Activated CD4-positive, alpha-beta T cell treated with anti-CD3 and anti-CD28 coated beads for 1 hour (primary cell): ENCODE measurements around the gene SLX4IP.
"Not testable (repeated sequence)": the region's sequence is repeated elsewhere in the genome, so short reads cannot be mapped to it uniquely, and the experiment has no call there.

Source experiments
- DNase-seq: peaks from one replicate; pipeline ENCODE4 v3.0.0-alpha.2; 2020

SLX4IP gene

GRCh38 chr20:10613426-10613825, 178.3 kb downstream of the SLX4IP start:
- not testable (repeated sequence) for DNase-seq

- no peak for DNase-seq
Observed at GRCh38 chr20:10613911-10614310, 178.8 kb downstream of the SLX4IP start.

- DNase-seq = no peak
Observed at GRCh38 chr20:10616212-10616611, 181.1 kb downstream of the SLX4IP start.

GRCh38 chr20:10617549-10618133, 182.5 kb downstream of the SLX4IP start:
- DNase-seq = not testable (repeated sequence)

- DNase-seq = no peak
Observed at GRCh38 chr20:10618611-10619245, 183.6 kb downstream of the SLX4IP start.

GRCh38 chr20:10619427-10619826, 184.3 kb downstream of the SLX4IP start:
- DNase-seq = no peak

GRCh38 chr20:10621149-10621548, 186.0 kb downstream of the SLX4IP start:
- no peak for DNase-seq

- DNase-seq = no peak
Observed at GRCh38 chr20:10622657-10623418, 187.7 kb downstream of the SLX4IP start.

- DNase-seq = no peak
Observed at GRCh38 chr20:10625641-10626040, 190.5 kb downstream of the SLX4IP start.

GRCh38 chr20:10626896-10627295, 191.8 kb downstream of the SLX4IP start:
- DNase-seq = no peak

GRCh38 chr20:10629946-10630650, 195.0 kb downstream of the SLX4IP start:
- DNase-seq = no peak

GRCh38 chr20:10631126-10631525, 196.0 kb downstream of the SLX4IP start:
- DNase-seq = no peak

- DNase-seq = no peak
Observed at GRCh38 chr20:10632721-10633509, 197.8 kb downstream of the SLX4IP start.

GRCh38 chr20:10633718-10634117, 198.6 kb downstream of the SLX4IP start:
- no peak for DNase-seq

- DNase-seq = no peak
Observed at GRCh38 chr20:10634211-10634610, 199.1 kb downstream of the SLX4IP start.

GRCh38 chr20:10634683-10635411, 199.7 kb downstream of the SLX4IP start:
- DNase-seq = no peak

GRCh38 chr20:10635476-10636208, 200.5 kb downstream of the SLX4IP start:
- DNase-seq = no peak

- no peak for DNase-seq
Observed at GRCh38 chr20:10636326-10636818, 201.3 kb downstream of the SLX4IP start.

- DNase-seq = no peak
Observed at GRCh38 chr20:10637031-10637559, 202.0 kb downstream of the SLX4IP start.

- no peak for DNase-seq
Observed at GRCh38 chr20:10637563-10637962, 202.5 kb downstream of the SLX4IP start.
